ENCODE measurements around the gene ZNF618.

The ZNF618 gene

DNA sequence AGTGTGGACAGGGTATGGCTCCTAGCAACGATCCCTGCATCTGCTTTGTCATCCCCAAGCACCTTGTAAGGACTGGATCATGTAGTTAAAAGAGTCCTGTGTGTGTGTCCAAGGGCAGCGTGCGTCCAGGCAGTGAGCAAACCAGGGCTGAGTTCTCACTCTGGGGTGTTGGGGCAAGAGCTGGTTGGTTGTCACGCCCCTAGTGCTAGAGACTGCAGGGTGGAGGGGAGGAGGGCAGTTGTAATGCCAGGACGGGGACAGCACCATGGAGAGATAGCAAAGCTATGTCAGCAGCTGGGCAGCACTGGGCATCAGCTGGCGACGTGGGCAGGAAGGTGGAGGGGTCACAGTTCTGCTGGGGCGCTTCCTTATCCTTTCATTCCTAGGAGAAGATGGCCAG lies 100.8 kb downstream of the ZNF618 start:
- H3K27ac ChIP-seq, result no peak overlapping the region

GRCh38 chr9:113978725-113979342 lies 102.7 kb downstream of the ZNF618 start:
- no peak for TF ChIP-seq CTCF (conservative IDR thresholded peaks at IDR 0.05)
- H3K27ac ChIP-seq, result no peak overlapping the region

More for the DNA sequence above, 100.8 kb downstream of the ZNF618 start:
- TF ChIP-seq CTCF (conservative IDR thresholded peaks at IDR 0.05), result no peak

DNA sequence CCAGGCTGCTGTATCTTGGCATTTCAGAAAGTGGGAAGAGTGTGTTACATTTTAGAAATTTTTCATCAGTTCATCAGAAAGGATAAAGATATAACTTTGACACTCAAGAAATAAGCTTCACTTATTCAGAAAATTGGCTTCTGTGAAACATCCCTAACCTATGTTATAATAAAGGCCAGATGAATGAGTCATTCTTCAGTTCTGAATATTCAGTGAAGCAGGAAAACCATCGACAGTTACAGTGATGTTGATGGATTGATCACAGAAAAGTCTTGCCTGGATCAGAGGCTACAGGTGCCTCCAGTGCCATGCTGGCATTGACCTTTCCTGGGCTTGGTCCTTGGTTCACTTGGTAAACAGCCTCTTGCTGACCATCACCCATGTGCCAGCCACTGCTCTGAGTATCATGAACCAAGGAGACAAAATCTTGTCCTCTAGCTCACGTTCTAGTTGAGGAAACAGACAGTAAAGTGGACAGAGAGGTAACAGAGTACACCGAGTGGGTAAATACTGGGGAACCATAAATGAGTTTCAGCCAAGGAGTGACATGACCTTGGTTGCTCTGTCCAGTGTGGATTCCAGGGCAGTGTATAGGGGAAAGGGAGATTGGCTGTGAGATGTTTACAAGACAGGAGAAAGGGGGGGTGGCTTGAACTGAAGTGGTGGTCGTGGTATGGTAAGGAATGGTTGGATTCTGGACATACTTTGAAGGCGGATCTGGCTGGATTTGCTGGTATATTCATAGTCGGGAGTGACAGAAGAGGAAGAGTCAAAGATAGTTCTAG lies 103.4 kb downstream of the ZNF618 start:
- no peak overlapping the region for H3K27ac ChIP-seq
- no peak for TF ChIP-seq CTCF (conservative IDR thresholded peaks at IDR 0.05)

GRCh38 chr9:113984639-113985380 lies 108.7 kb downstream of the ZNF618 start:
- no peak overlapping the region for H3K27ac ChIP-seq
- no peak for TF ChIP-seq CTCF (conservative IDR thresholded peaks at IDR 0.05)

GRCh38 chr9:113985968-113986585 lies 110.0 kb downstream of the ZNF618 start:
- no peak for TF ChIP-seq CTCF (conservative IDR thresholded peaks at IDR 0.05)
- no peak overlapping the region for H3K27ac ChIP-seq

GRCh38 chr9:113986931-113987330 lies 110.8 kb downstream of the ZNF618 start:
- TF ChIP-seq CTCF (conservative IDR thresholded peaks at IDR 0.05), result no peak
- H3K27ac ChIP-seq, result no peak overlapping the region

DNA sequence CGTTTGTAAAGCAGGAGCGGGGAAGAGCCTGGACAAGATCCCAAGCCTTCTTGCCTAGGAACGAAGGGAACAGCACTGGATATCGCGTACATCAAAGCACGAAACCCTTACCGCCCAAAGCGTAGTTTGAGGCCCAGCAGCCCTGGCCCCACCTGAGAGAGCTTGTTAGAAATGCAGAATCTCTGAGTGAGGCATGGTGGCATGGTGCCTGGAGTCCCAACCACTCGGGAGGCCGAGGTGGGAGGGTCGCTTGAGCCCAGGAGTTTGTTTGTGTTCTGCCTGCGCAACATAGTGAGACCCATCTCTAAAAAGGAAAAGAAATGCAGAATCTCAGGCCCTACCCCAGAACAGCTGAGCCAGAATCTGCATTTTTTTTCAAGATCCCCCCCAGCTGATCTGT lies 111.4 kb downstream of the ZNF618 start:
- no peak overlapping the region for H3K27ac ChIP-seq
- TF ChIP-seq CTCF (conservative IDR thresholded peaks at IDR 0.05), result no peak
